Effector CD8-positive, alpha-beta T cell (primary cell): ENCODE results near the gene CPA3.

Experiments used
- DNase-seq: peaks from one replicate; lab custom pipeline; 2025; lab: John Stamatoyannopoulos, UW

The CPA3 gene

GRCh38 chr3:148922467-148922866 lies 57.4 kb downstream of the CPA3 start:
- DNase-seq, result no peak

GRCh38 chr3:148923592-148923991 lies 58.5 kb downstream of the CPA3 start:
- no peak for DNase-seq

- DNase-seq, result no peak
Observed at GRCh38 chr3:148924562-148924961, 59.5 kb downstream of the CPA3 start.

GRCh38 chr3:148925845-148926244 lies 60.7 kb downstream of the CPA3 start:
- DNase-seq, result no peak

- DNase-seq, result no peak
Observed at GRCh38 chr3:148930752-148931151, 65.7 kb downstream of the CPA3 start.

GRCh38 chr3:148931574-148931973 lies 66.5 kb downstream of the CPA3 start:
- no peak for DNase-seq

GRCh38 chr3:148932972-148933371 lies 67.9 kb downstream of the CPA3 start:
- DNase-seq, result no peak

GRCh38 chr3:148937467-148938255 lies 72.6 kb downstream of the CPA3 start:
- DNase-seq, result no peak

- DNase-seq, result no peak
Observed at GRCh38 chr3:148938306-148938705, 73.2 kb downstream of the CPA3 start.

GRCh38 chr3:148938936-148939335 lies 73.8 kb downstream of the CPA3 start:
- no peak for DNase-seq

- no peak for DNase-seq
Observed at GRCh38 chr3:148940983-148941382, 75.9 kb downstream of the CPA3 start.

- no peak for DNase-seq
Observed at GRCh38 chr3:148943506-148944205, 78.6 kb downstream of the CPA3 start.

- DNase-seq, result no peak
Observed at GRCh38 chr3:148945116-148945515, 80.0 kb downstream of the CPA3 start.
